Measurements from ENCODE around the gene MROH2A. TPM values are rescaled to one million over a fixed set of nuclear protein-coding genes. Genes with fewer than 3 reads are reported as not detected.

MROH2A gene
- total and polyA plus RNA-seq, 4 donors = 0.08 to 0.28 (median 0.09) TPM; not detected in 1

DNA sequence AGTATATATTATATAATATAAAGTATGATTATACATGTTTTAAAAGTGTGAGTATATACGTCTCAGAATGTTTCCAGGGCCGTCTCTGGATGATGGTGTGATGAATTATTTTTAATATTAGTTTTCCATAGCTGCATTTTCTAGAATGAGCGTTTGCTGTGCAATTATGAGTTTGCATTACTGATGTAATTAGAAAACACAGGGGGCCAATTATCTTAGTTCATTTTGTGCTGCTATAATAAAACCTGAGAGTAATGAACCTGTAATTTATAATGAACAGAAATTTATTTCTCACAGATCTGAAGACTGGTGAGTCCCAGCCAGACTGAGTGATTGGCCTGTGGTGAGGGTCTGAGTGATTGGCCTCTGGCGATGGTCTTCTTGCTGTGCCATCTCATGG is 80.2 kb downstream of the MROH2A start:
- H3K9me3 ChIP-seq (ENCODE audit: control insufficient read depth in 4 of 4, low read length in 3 of 4) = no peaks in the 10 kb centered on the region
- DNase-seq (ENCODE audit: low spot score) = no peak
- no peak overlapping the region for H3K9ac ChIP-seq (ENCODE audit: low read depth in 1 of 2, low read length in 2 of 2)
- H3K4me1 ChIP-seq (ENCODE audit: control insufficient read depth in 4 of 4, insufficient read depth in 4 of 4, low read length in 3 of 4) = peaks cover 6 to 8% (median 7%) of the 10 kb centered on the region in 4 donors
- TF ChIP-seq HNF4G (IDR thresholded peaks at IDR 0.05) = no peak
- no peak overlapping the region for H3K4me3 ChIP-seq (ENCODE audit: low read depth in 1 of 3, low read length in 3 of 3)
- H3K27ac ChIP-seq (ENCODE audit: low read depth in 1 of 2, low read length in 2 of 2) = no peak overlapping the region
- 91% methylated on average over 4 of the region's 4 CpGs for WGBS
- H3K36me3 ChIP-seq (ENCODE audit: control insufficient read depth in 4 of 4, insufficient read depth in 3 of 4, low read depth in 1 of 4, low read length in 3 of 4) = no peaks in the 10 kb centered on the region
- no peaks in the 10 kb centered on the region for H3K27me3 ChIP-seq (ENCODE audit: control insufficient read depth in 4 of 4, insufficient read depth in 4 of 4, low read length in 3 of 4)

DNA sequence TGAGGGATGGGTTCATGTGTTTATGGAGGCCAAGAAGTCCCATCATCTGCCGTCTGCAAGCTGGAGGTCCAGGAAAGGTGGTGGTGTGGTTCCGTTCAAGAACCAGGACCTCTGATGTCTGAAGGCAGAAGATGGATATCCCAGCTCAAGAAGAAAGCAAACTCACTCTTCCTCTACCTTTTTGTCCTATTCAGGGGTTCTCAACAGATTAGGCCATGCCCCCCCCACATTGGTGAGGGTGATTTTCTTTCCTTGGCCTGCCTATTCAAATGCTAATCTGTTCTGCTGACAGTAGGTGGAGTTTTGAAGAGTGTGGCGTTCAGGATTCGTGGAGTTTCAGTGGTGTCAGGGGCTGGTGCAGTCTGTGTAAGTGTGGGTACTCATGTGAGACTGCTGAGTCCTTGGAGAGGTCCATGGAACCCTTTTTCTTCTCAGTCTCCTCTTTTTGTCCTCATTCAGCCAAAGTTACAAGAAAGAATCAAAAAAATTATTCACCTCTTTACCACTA is 84.2 kb downstream of the MROH2A start:
- WGBS = 78% methylated on average over 4 of the region's 4 CpGs
- Histone ChIP-seq H3K27ac (ENCODE audit: low read depth in 1 of 2, low read length in 2 of 2) (no peak overlapping the region), H3K9me3 (ENCODE audit: control insufficient read depth in 4 of 4, low read length in 3 of 4) (no peaks in the 10 kb centered on the region), H3K27me3 (ENCODE audit: control insufficient read depth in 4 of 4, insufficient read depth in 4 of 4, low read length in 3 of 4) (no peaks in the 10 kb centered on the region), H3K36me3 (ENCODE audit: control insufficient read depth in 4 of 4, insufficient read depth in 3 of 4, low read depth in 1 of 4, low read length in 3 of 4) (no peaks in the 10 kb centered on the region), H3K4me3 (ENCODE audit: low read depth in 1 of 3, low read length in 3 of 3) (no peak overlapping the region), H3K4me1 (ENCODE audit: control insufficient read depth in 4 of 4, insufficient read depth in 4 of 4, low read length in 3 of 4) (peaks cover 0 to 2% (median 0%) of the 10 kb centered on the region in 4 donors), H3K9ac (ENCODE audit: low read depth in 1 of 2, low read length in 2 of 2) (no peak overlapping the region)
- DNase-seq (ENCODE audit: low spot score) = no peak
- TF ChIP-seq GABPA (IDR thresholded peaks at IDR 0.05 in 1 of 2, conservative IDR thresholded peaks at IDR 0.05 in 1 of 2) (no peak), SP1 (IDR thresholded peaks at IDR 0.05) (no peak), RXRA (IDR thresholded peaks at IDR 0.05) (no peak), HNF4A (conservative IDR thresholded peaks at IDR 0.05) (no peak), EGR1 (IDR thresholded peaks at IDR 0.05; ENCODE audit: low read depth in 2 of 2) (no peak), YY1 (IDR thresholded peaks at IDR 0.05) (no peak), RAD21 (IDR thresholded peaks at IDR 0.05) (no peak), FOXA1 (IDR thresholded peaks at IDR 0.05) (no peak), NR2F2 (IDR thresholded peaks at IDR 0.05) (no peak), HNF4G (IDR thresholded peaks at IDR 0.05) (no peak), FOXA2 (IDR thresholded peaks at IDR 0.05) (no peak), JUND (IDR thresholded peaks at IDR 0.05) (no peak)
- TF ChIP-seq, protein P1, sequence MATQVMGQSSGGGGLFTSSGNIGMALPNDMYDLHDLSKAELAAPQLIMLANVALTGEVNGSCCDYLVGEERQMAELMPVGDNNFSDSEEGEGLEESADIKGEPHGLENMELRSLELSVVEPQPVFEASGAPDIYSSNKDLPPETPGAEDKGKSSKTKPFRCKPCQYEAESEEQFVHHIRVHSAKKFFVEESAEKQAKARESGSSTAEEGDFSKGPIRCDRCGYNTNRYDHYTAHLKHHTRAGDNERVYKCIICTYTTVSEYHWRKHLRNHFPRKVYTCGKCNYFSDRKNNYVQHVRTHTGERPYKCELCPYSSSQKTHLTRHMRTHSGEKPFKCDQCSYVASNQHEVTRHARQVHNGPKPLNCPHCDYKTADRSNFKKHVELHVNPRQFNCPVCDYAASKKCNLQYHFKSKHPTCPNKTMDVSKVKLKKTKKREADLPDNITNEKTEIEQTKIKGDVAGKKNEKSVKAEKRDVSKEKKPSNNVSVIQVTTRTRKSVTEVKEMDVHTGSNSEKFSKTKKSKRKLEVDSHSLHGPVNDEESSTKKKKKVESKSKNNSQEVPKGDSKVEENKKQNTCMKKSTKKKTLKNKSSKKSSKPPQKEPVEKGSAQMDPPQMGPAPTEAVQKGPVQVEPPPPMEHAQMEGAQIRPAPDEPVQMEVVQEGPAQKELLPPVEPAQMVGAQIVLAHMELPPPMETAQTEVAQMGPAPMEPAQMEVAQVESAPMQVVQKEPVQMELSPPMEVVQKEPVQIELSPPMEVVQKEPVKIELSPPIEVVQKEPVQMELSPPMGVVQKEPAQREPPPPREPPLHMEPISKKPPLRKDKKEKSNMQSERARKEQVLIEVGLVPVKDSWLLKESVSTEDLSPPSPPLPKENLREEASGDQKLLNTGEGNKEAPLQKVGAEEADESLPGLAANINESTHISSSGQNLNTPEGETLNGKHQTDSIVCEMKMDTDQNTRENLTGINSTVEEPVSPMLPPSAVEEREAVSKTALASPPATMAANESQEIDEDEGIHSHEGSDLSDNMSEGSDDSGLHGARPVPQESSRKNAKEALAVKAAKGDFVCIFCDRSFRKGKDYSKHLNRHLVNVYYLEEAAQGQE (IDR thresholded peaks at IDR 0.05) = no peak
- TF ChIP-seq, protein P2, sequence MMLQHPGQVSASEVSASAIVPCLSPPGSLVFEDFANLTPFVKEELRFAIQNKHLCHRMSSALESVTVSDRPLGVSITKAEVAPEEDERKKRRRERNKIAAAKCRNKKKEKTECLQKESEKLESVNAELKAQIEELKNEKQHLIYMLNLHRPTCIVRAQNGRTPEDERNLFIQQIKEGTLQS (IDR thresholded peaks at IDR 0.05) = no peak
- TF ChIP-seq, protein P3, sequence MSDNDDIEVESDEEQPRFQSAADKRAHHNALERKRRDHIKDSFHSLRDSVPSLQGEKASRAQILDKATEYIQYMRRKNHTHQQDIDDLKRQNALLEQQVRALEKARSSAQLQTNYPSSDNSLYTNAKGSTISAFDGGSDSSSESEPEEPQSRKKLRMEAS (IDR thresholded peaks at IDR 0.05) = no peak
- TF ChIP-seq, protein P4, sequence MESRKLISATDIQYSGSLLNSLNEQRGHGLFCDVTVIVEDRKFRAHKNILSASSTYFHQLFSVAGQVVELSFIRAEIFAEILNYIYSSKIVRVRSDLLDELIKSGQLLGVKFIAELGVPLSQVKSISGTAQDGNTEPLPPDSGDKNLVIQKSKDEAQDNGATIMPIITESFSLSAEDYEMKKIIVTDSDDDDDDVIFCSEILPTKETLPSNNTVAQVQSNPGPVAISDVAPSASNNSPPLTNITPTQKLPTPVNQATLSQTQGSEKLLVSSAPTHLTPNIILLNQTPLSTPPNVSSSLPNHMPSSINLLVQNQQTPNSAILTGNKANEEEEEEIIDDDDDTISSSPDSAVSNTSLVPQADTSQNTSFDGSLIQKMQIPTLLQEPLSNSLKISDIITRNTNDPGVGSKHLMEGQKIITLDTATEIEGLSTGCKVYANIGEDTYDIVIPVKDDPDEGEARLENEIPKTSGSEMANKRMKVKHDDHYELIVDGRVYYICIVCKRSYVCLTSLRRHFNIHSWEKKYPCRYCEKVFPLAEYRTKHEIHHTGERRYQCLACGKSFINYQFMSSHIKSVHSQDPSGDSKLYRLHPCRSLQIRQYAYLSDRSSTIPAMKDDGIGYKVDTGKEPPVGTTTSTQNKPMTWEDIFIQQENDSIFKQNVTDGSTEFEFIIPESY (IDR thresholded peaks at IDR 0.05) = no peak
